Metanephros (tissue), 2 donors: ENCODE measurements around the gene TNNT1. TPM values are rescaled to one million over a fixed set of nuclear protein-coding genes. Genes with fewer than 3 reads are reported as not detected.

Experiments used
- small RNA-seq: library from RNA; depleted of rRNA; stranded (forward); fragments of <200 nt; gene quantifications from one replicate; pipeline ENCODE3, GENCODE V24; 2014; ENCODE audit warnings: low replicate concordance
- total RNA-seq: library from RNA; depleted of rRNA; stranded (reverse); fragments of >200 nt; gene quantifications from one replicate; pipeline ENCODE4 v1.2.3, GENCODE V29; 2014

TNNT1 gene, protein sequence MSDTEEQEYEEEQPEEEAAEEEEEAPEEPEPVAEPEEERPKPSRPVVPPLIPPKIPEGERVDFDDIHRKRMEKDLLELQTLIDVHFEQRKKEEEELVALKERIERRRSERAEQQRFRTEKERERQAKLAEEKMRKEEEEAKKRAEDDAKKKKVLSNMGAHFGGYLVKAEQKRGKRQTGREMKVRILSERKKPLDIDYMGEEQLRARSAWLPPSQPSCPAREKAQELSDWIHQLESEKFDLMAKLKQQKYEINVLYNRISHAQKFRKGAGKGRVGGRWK
- total RNA-seq, result 26.9 TPM

GRCh38 chr19:55149078-55150003 lies at the start of gene TNNT1:
TSS of gene TNNT1 (minus strand) at chr19:55149206. CDS start at chr19:55147157, 2,049 bp downstream.

DNA sequence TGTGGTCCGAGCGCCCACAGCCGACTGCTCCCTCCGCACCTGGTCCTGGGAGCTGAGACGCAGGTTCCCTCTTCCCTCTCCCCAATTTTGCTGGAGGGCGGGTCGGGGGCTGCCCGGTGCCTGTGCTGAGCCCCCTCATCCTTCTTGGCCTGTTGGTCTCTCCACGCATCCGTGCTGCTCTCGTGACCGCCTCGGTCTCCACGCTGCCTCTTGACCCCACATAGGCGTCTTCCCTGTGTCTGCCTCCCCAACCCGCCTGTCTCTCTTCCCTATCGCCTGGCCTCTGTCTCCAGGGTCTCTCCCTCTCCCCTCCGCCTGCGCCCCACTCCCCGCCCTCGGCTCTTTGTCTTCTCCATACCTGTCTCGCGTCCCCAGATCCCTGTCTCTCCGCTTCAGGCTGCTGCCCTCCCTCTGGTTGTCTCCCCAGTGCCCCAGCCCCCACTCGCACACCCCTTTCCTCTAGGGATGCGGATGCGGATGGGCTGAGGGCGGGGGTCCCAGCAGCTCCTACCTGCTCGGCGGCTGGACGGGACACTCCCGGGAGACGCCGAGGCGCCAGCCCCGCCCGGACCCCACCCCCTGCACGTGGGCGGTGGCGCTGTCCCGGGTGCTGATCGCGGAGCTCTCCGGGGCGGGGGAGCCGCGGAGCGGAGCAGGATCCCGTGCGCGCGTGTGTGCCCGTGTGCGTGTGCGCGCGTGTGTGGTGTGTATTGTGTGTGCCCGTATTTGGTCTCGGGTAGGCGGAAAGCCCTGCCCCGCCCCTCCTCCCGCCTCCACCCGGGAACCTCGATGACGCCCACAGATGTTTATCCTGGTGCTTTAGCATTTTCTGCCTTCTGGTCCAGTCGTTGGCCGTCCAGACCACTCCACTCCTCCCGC lies 30.8 kb upstream of the TNNT1 start, which contains the start of gene SYT5:
SYT5 (minus strand) TSS at position 684 of the 879 bp plus-strand sequence. CDS start 1,248 bp downstream, outside the sequence.

DNA sequence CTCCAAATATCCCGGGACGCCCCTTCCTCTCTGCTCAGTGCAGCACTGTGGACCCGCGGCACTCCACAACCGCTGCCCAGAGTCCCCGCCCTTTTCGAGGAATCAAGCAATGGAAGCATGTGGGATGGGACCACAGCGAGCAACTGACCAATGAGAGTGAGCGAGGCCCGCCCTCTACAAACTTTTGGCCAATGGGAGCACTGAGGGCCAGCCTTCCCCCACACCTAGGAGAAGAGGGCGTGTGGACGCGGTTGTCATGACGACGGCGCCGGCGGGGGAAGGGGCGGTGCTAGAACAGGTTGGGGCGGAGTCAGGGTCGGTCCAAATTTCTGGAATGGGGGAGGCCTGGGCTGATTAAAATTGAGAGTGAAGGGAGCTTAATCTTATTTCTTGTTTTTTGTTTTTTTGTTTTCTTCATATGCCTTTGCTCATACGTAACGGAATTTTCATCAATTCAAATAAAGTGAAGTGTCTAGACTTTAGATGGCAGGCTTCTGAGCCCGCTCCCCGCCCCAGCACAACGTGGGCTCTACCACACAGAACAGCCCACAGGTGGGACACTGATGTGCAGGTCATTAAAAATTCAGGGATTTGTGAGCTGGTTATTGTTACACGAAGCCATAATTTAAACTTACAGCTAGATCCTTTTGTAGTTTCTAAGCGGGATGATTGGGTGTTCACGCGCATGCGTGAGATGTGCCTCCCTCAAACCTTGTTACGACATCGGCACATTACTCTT lies 17.7 kb upstream of the TNNT1 start, which contains the start of gene DNAAF3:
DNAAF3 (minus strand) TSS at position 84 of the 739 bp plus-strand sequence. CDS start 200 bp downstream, outside the sequence.

GRCh38 chr19:55157064-55157908 lies 8.3 kb upstream of the TNNT1 start, which contains the start of gene TNNI3:
TSS of gene TNNI3 (minus strand) at chr19:55157732. CDS start at chr19:55157589, 143 bp downstream.

DNA sequence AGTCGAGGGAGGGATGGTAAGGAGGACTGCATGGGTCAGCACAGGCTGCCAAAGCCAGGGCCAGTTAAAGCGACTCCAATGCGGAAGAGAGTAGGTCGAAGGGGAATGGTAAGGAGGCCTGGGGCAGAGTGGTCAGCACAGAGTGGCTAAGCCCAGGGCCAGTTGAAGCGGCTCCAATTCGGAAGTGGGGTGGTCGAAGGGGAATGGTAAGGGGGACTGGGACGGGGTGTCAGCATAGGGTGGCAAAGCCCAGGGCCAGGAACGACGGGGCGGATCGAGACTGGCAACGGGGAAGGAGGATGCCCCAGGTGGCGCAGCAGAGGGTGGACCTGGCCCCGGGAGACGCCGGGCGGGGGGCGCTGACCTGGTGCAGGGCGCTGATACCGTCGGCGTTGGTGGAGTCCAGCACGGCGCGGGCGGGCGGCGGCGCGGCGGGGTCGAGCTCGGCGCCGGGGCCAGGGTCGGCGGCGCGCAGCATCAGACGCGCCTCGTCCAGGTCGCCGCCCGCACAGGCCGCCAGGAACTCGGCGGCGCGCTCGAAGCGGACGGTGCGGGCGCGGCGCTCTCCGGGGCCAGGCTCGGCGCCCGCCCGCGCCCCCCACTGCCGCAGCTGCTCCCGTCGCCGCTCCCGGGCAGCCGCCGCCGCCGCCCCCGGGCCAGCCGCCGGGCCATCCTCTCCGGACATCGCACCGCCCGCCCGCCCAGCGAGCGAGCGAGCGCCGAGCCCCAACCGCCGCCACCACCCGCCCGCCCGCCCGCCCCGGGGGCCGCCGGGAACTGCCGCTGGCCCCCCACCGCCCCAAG lies 31.9 kb downstream of the TNNT1 start, which contains the start of gene PPP1R12C:
PPP1R12C (minus strand) TSS at position 779 of the 804 bp plus-strand sequence; CDS start at position 685, 94 bp downstream.

Small RNAs within 50 kb of the gene (small RNA-seq; reads per million reads assigned to genes)
- gene MIR7975 (not detected), gene RF01210 (not detected)

Other genes with a start within 250 kb of the TNNT1 start
- gene NCR1, start 243.1 kb downstream of the TNNT1 start, total RNA-seq, result 0.70 TPM
- 0.06 TPM for gene NLRP7, start 201.7 kb downstream of the TNNT1 start, total RNA-seq
- gene NLRP2, start 182.8 kb downstream of the TNNT1 start, total RNA-seq, result 13.8 TPM
- gene GP6, start 110.9 kb downstream of the TNNT1 start, total RNA-seq, result 0.47 TPM
- 35.1 TPM for gene RDH13, start 86.1 kb downstream of the TNNT1 start, total RNA-seq
- 32.5 TPM for gene EPS8L1, start 73.3 kb downstream of the TNNT1 start, total RNA-seq
- 53.5 TPM for gene PPP1R12C, start 31.6 kb downstream of the TNNT1 start, total RNA-seq
- 1.1 TPM for gene TNNI3, start 8.5 kb upstream of the TNNT1 start, total RNA-seq
- gene DNAAF3, start 17.4 kb upstream of the TNNT1 start, total RNA-seq, result 5.2 TPM
- not detected for gene SYT5, start 31.1 kb upstream of the TNNT1 start, total RNA-seq
- 0.76 TPM for gene PTPRH, start 60.3 kb upstream of the TNNT1 start, total RNA-seq
- gene TMEM86B, start 79.6 kb upstream of the TNNT1 start, total RNA-seq, result 1.3 TPM
- 37.1 TPM for gene PPP6R1, start 109.8 kb upstream of the TNNT1 start, total RNA-seq
- 28.1 TPM for gene HSPBP1, start 130.9 kb upstream of the TNNT1 start, total RNA-seq
- 11.2 TPM for gene BRSK1, start 134.8 kb upstream of the TNNT1 start, total RNA-seq
- 2.1 TPM for gene TMEM150B, start 176.1 kb upstream of the TNNT1 start, total RNA-seq
- 22.5 TPM for gene KMT5C, start 190.7 kb upstream of the TNNT1 start, total RNA-seq
- 0.12 TPM for gene COX6B2, start 205.5 kb upstream of the TNNT1 start, total RNA-seq
- gene GARIN5B, start 214.1 kb upstream of the TNNT1 start, total RNA-seq, result not detected
- gene IL11, start 221.3 kb upstream of the TNNT1 start, total RNA-seq, result 0.41 TPM
- not detected for gene TMEM190, start 227.6 kb upstream of the TNNT1 start, total RNA-seq
- gene TMEM238, start 235.1 kb upstream of the TNNT1 start, total RNA-seq, result 1.6 TPM
- 334 TPM for gene RPL28, start 236.7 kb upstream of the TNNT1 start, total RNA-seq